ENCODE results near the gene POU2AF1.

POU2AF1 gene

GRCh38 chr11:111373590-111373989, 5.5 kb downstream of the POU2AF1 start:
- peaks cover 36% of the 10 kb centered on the region for H3K4me1 ChIP-seq (ENCODE audit: insufficient read depth, low read length, poor library complexity, severe bottlenecking)
- H3K79me2 ChIP-seq (ENCODE audit: insufficient read depth, low read length) = peaks cover 22% of the 10 kb centered on the region
- TF ChIP-seq, protein P1, sequence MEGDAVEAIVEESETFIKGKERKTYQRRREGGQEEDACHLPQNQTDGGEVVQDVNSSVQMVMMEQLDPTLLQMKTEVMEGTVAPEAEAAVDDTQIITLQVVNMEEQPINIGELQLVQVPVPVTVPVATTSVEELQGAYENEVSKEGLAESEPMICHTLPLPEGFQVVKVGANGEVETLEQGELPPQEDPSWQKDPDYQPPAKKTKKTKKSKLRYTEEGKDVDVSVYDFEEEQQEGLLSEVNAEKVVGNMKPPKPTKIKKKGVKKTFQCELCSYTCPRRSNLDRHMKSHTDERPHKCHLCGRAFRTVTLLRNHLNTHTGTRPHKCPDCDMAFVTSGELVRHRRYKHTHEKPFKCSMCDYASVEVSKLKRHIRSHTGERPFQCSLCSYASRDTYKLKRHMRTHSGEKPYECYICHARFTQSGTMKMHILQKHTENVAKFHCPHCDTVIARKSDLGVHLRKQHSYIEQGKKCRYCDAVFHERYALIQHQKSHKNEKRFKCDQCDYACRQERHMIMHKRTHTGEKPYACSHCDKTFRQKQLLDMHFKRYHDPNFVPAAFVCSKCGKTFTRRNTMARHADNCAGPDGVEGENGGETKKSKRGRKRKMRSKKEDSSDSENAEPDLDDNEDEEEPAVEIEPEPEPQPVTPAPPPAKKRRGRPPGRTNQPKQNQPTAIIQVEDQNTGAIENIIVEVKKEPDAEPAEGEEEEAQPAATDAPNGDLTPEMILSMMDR (conservative IDR thresholded peaks at IDR 0.05; ENCODE audit: low read length) = no peak
- no peak for TF ChIP-seq EZH2phosphoT487 (IDR thresholded peaks at IDR 0.05; ENCODE audit: borderline replicate concordance)
- H3K9me3 ChIP-seq (ENCODE audit: insufficient read depth, low read depth, low read length) = no peaks in the 10 kb centered on the region
- no peaks in the 10 kb centered on the region for H3K27me3 ChIP-seq (ENCODE audit: insufficient read depth, low read length, poor library complexity, severe bottlenecking)
- H2AFZ ChIP-seq (ENCODE audit: low read length) = no peak overlapping the region
- no peaks in the 10 kb centered on the region for H4K20me1 ChIP-seq (ENCODE audit: insufficient read depth, low read length, poor library complexity, severe bottlenecking)
- H3K9me2 ChIP-seq (replicated peaks; ENCODE audit: low read depth, low read length) = no peaks in the 10 kb centered on the region
- no peak overlapping the region for H3K9ac ChIP-seq (ENCODE audit: low read depth, low read length, poor library complexity, severe bottlenecking)
- H3K4me3 ChIP-seq (ENCODE audit: low read length, poor library complexity, severe bottlenecking) = no peak overlapping the region
- H3F3A ChIP-seq (ENCODE audit: low read depth) = no peaks in the 10 kb centered on the region
- H3K36me3 ChIP-seq (ENCODE audit: insufficient read depth, low read length) = no peaks in the 10 kb centered on the region
- H3K4me2 ChIP-seq (ENCODE audit: low read depth, low read length, poor library complexity, severe bottlenecking) = no peak overlapping the region

DNA sequence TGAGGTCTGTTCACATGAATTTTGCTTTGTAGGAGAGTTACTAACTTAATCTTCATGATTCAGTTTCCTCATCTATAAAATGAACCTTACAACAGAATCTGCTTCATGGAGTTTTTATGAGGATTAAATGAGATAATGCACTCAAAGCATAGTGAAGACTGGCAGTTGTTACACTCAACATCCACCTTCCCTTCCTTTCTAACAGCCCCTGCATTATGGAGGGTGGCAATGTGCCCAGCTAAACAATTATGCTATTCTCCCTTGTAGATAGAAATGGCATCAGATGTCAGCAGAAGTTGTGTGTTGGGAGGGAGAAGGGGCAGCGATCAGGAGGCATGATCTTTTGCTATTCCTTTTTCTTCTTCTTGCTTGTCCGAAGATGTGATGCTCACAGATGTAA, 6.5 kb downstream of the POU2AF1 start:
- peaks cover 26% of the 10 kb centered on the region for H3K4me1 ChIP-seq (ENCODE audit: insufficient read depth, low read length, poor library complexity, severe bottlenecking)
- TF ChIP-seq, protein P1 (conservative IDR thresholded peaks at IDR 0.05; ENCODE audit: low read length) = no peak
- no peak for TF ChIP-seq EZH2phosphoT487 (IDR thresholded peaks at IDR 0.05; ENCODE audit: borderline replicate concordance)
- no peak overlapping the region for H3K9ac ChIP-seq (ENCODE audit: low read depth, low read length, poor library complexity, severe bottlenecking)
- no peaks in the 10 kb centered on the region for H3F3A ChIP-seq (ENCODE audit: low read depth)
- no peak overlapping the region for H2AFZ ChIP-seq (ENCODE audit: low read length)
- H3K36me3 ChIP-seq (ENCODE audit: insufficient read depth, low read length) = no peaks in the 10 kb centered on the region
- H3K27me3 ChIP-seq (ENCODE audit: insufficient read depth, low read length, poor library complexity, severe bottlenecking) = no peaks in the 10 kb centered on the region
- H3K9me3 ChIP-seq (ENCODE audit: insufficient read depth, low read depth, low read length) = no peaks in the 10 kb centered on the region
- no peak overlapping the region for H3K4me2 ChIP-seq (ENCODE audit: low read depth, low read length, poor library complexity, severe bottlenecking)
- H4K20me1 ChIP-seq (ENCODE audit: insufficient read depth, low read length, poor library complexity, severe bottlenecking) = no peaks in the 10 kb centered on the region
- peaks cover 12% of the 10 kb centered on the region for H3K79me2 ChIP-seq (ENCODE audit: insufficient read depth, low read length)
- no peaks in the 10 kb centered on the region for H3K9me2 ChIP-seq (replicated peaks; ENCODE audit: low read depth, low read length)
- no peak overlapping the region for H3K4me3 ChIP-seq (ENCODE audit: low read length, poor library complexity, severe bottlenecking)

DNA sequence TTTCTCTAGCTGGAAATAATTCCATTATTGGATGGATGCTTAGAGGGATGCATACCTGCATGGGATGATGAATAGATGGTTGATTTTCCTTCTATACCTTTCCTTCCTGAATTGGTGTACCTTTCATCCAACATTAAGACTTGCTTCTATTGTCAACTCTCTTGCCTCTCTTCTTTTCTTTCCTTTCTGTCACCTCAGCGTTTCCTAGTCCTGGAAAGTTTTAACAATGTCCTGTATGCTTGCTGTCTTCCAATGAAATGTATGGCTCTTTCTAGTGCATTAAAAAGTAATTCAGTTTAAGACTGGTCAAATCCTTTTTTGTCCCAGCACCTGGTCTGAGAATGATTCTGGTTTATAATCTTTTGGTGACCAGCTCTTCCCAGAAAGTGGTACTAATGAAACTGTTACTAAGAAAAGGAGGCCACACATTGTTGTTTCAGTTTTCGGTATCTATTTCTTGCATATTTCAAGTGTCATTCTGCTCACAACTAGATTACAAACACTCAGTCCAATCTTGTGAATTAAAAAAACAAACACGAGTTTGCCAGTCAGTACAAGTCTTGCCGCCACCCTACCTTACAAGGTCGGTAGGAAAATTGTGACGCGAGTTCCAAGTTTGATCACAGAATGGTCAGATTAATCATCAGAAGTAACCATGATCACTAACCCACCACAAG, 8.0 kb downstream of the POU2AF1 start:
- Histone ChIP-seq H2AFZ (ENCODE audit: low read length) (no peak overlapping the region), H3K4me2 (ENCODE audit: low read depth, low read length, poor library complexity, severe bottlenecking) (no peak overlapping the region), H3K4me1 (ENCODE audit: insufficient read depth, low read length, poor library complexity, severe bottlenecking) (peaks cover 13% of the 10 kb centered on the region), H3F3A (ENCODE audit: low read depth) (no peaks in the 10 kb centered on the region), H3K36me3 (ENCODE audit: insufficient read depth, low read length) (no peaks in the 10 kb centered on the region), H3K4me3 (ENCODE audit: low read length, poor library complexity, severe bottlenecking) (no peak overlapping the region), H3K9ac (ENCODE audit: low read depth, low read length, poor library complexity, severe bottlenecking) (no peak overlapping the region), H3K27me3 (ENCODE audit: insufficient read depth, low read length, poor library complexity, severe bottlenecking) (no peaks in the 10 kb centered on the region), H3K79me2 (ENCODE audit: insufficient read depth, low read length) (no peaks in the 10 kb centered on the region), H4K20me1 (ENCODE audit: insufficient read depth, low read length, poor library complexity, severe bottlenecking) (no peaks in the 10 kb centered on the region), H3K9me3 (ENCODE audit: insufficient read depth, low read depth, low read length) (no peaks in the 10 kb centered on the region), H3K9me2 (replicated peaks; ENCODE audit: low read depth, low read length) (no peaks in the 10 kb centered on the region)
- TF ChIP-seq, protein P1 (conservative IDR thresholded peaks at IDR 0.05; ENCODE audit: low read length) = no peak
- TF ChIP-seq EZH2phosphoT487 (IDR thresholded peaks at IDR 0.05; ENCODE audit: borderline replicate concordance) = no peak
